HEK293 (cell line): Measurements from ENCODE around the gene TMEM14C.

ENCODE experiments used
- GLIS1 ChIP-seq: fragments of 450-650 bp; formaldehyde crosslinking; IDR thresholded peaks from 2 replicates; pipeline ENCODE4 v1.5.1; 2016; ENCODE audit warnings: missing biosample characterization, missing genetic modification characterization
- KLF10 ChIP-seq: fragments of 450-650 bp; IDR thresholded peaks from 2 replicates; pipeline ENCODE4 v1.5.1; 2018; ENCODE audit warnings: missing biosample characterization, mild to moderate bottlenecking, missing genetic modification characterization
- MEIS1 ChIP-seq: sonication (generic); formaldehyde crosslinking; IDR thresholded peaks from 2 replicates; pipeline ENCODE4 v1.8.1; 2022; ENCODE audit warnings: missing genetic modification reagents, mild to moderate bottlenecking, borderline replicate concordance
- SCRT2 ChIP-seq: fragments of 450-650 bp; formaldehyde crosslinking; IDR thresholded peaks from 2 replicates; pipeline ENCODE4 v1.5.1; 2016; ENCODE audit warnings: missing biosample characterization, missing genetic modification characterization
- SP2 ChIP-seq: fragments of 450-650 bp; formaldehyde crosslinking; IDR thresholded peaks from 2 replicates; pipeline ENCODE4 v1.5.1; 2016; ENCODE audit warnings: missing biosample characterization, missing genetic modification characterization
- SP7 ChIP-seq: fragments of 450-650 bp; formaldehyde crosslinking; IDR thresholded peaks from 2 replicates; pipeline ENCODE4 v1.5.1; 2016; ENCODE audit warnings: missing biosample characterization, missing genetic modification characterization
- ZBTB21 ChIP-seq: fragments of 450-650 bp; formaldehyde crosslinking; IDR thresholded peaks from 2 replicates; pipeline ENCODE4 v1.5.1; 2017; ENCODE audit warnings: missing biosample characterization, missing genetic modification characterization
- ZEB2 ChIP-seq: fragments of 450-650 bp; formaldehyde crosslinking; IDR thresholded peaks from 2 replicates; pipeline ENCODE4 v1.5.1; 2016; ENCODE audit warnings: missing biosample characterization, missing genetic modification characterization
- ZFHX2 ChIP-seq: fragments of 450-650 bp; formaldehyde crosslinking; conservative IDR thresholded peaks from 2 replicates; pipeline ENCODE4 v1.5.1; 2016; ENCODE audit warnings: missing biosample characterization, missing genetic modification characterization
- ZFP37 ChIP-seq: fragments of 450-650 bp; formaldehyde crosslinking; IDR thresholded peaks from 2 replicates; pipeline ENCODE4 v1.5.1; 2016; ENCODE audit warnings: missing biosample characterization, missing genetic modification characterization
- ZIC2 ChIP-seq: fragments of 450-650 bp; formaldehyde crosslinking; IDR thresholded peaks from 2 replicates; pipeline ENCODE4 v1.5.1; 2016; ENCODE audit warnings: missing biosample characterization, missing genetic modification characterization
- ZNF311 ChIP-seq: fragments of 450-650 bp; formaldehyde crosslinking; IDR thresholded peaks from 2 replicates; pipeline ENCODE4 v1.5.1; 2017; ENCODE audit warnings: missing biosample characterization, missing genetic modification characterization, borderline replicate concordance
- ZNF324 ChIP-seq: fragments of 450-650 bp; formaldehyde crosslinking; IDR thresholded peaks from 2 replicates; pipeline ENCODE4 v1.5.1; 2016; ENCODE audit warnings: missing biosample characterization, missing genetic modification characterization
- ZNF366 ChIP-seq: fragments of 450-650 bp; formaldehyde crosslinking; conservative IDR thresholded peaks from 2 replicates; pipeline ENCODE4 v1.5.1; 2016; ENCODE audit warnings: missing biosample characterization, missing genetic modification characterization
- ZNF416 ChIP-seq: fragments of 450-650 bp; formaldehyde crosslinking; IDR thresholded peaks from 2 replicates; pipeline ENCODE4 v1.5.1; 2016; ENCODE audit warnings: missing biosample characterization, missing genetic modification characterization
- ZNF433 ChIP-seq: fragments of 450-650 bp; formaldehyde crosslinking; IDR thresholded peaks from 2 replicates; pipeline ENCODE4 v1.5.1; 2016; ENCODE audit warnings: missing biosample characterization, missing genetic modification characterization, low read depth
- ZNF510 ChIP-seq: fragments of 450-650 bp; formaldehyde crosslinking; IDR thresholded peaks from 2 replicates; pipeline ENCODE4 v1.5.1; 2018; ENCODE audit warnings: mild to moderate bottlenecking, missing genetic modification characterization, missing biosample characterization; ENCODE audit not compliant: insufficient replicate concordance
- ZNF521 ChIP-seq: fragments of 450-650 bp; formaldehyde crosslinking; IDR thresholded peaks from 2 replicates; pipeline ENCODE4 v1.5.1; 2017; ENCODE audit warnings: missing biosample characterization, mild to moderate bottlenecking, missing genetic modification characterization
- ZNF621 ChIP-seq: fragments of 450-650 bp; formaldehyde crosslinking; IDR thresholded peaks from 2 replicates; pipeline ENCODE4 v1.5.1; 2017; ENCODE audit warnings: missing biosample characterization, missing genetic modification characterization
- ZNF629 ChIP-seq: fragments of 450-650 bp; formaldehyde crosslinking; IDR thresholded peaks from 2 replicates; pipeline ENCODE4 v1.5.1; 2017; ENCODE audit warnings: missing biosample characterization, missing genetic modification characterization
- ZNF747 ChIP-seq: fragments of 450-650 bp; formaldehyde crosslinking; IDR thresholded peaks from 2 replicates; pipeline ENCODE4 v1.5.1; 2016; ENCODE audit warnings: missing biosample characterization, missing genetic modification characterization
- ZSCAN23 ChIP-seq: fragments of 450-650 bp; formaldehyde crosslinking; IDR thresholded peaks from 2 replicates; pipeline ENCODE4 v1.5.1; 2016; ENCODE audit warnings: missing biosample characterization, missing genetic modification characterization
- ZXDB ChIP-seq: fragments of 450-650 bp; formaldehyde crosslinking; IDR thresholded peaks from 2 replicates; pipeline ENCODE4 v1.5.1; 2016; ENCODE audit warnings: missing biosample characterization, missing genetic modification characterization
- TF ChIP-seq, protein P1 (sequence below): fragments of 450-650 bp; formaldehyde crosslinking; IDR thresholded peaks from 2 replicates; pipeline ENCODE4 v1.5.1; 2016; ENCODE audit warnings: missing biosample characterization, missing genetic modification characterization
- TF ChIP-seq, protein P2 (sequence below): fragments of 450-650 bp; IDR thresholded peaks from 2 replicates; pipeline ENCODE4 v1.5.1; 2018; ENCODE audit warnings: missing biosample characterization, mild to moderate bottlenecking, missing genetic modification characterization
- TF ChIP-seq, protein P3 (sequence below): fragments of 450-650 bp; formaldehyde crosslinking; IDR thresholded peaks from 2 replicates; pipeline ENCODE4 v1.5.1; 2016; ENCODE audit warnings: missing biosample characterization, missing genetic modification characterization, low read depth
- TF ChIP-seq, protein P4 (sequence below): fragments of 450-650 bp; formaldehyde crosslinking; IDR thresholded peaks from 2 replicates; pipeline ENCODE4 v1.5.1; 2016; ENCODE audit warnings: missing biosample characterization, missing genetic modification characterization

TMEM14C gene

DNA sequence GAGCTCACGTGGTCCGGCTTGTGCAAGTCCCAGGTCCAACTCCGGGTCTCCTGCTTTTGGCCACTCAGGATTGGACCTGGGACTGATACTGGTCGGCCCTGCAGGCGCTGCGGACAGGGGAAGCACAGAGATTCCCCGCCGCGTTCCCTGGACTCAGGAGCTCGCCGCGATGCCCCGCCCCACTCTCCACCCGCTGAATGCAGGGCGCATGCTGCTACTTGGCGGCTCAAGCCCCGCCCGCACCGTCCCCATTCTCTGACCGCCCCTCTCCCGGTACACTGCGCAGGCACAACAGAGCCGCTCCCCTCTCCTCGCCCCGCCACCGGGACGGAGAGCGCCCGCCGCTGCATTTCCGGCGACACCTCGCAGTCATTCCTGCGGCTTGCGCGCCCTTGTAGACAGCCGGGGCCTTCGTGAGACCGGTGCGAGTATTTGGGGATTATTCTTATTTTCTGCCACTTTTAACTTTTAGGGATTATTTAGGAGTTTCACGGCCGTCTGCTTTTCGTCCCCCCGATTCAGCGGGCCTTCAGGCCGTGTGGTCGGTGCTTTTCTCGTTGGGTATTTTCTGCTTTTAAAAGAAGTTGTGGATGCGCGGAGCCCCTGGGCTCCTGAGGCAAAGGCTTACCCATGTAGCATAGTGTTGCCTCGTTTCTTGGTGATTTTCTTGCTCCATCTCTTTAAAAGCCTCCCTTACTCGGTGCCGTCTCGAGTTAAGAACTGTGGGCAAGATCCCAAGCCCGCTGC is at the start of gene TMEM14C (continued):
- peak; percentile 36; the same call in 1 of the 2 replicates for TF ChIP-seq KLF10 (tag by site-specific recombination)
- 0 out of 2 replicates have a peak, but pooled peaks have one; percentile 65 for TF ChIP-seq ZXDB
- TF ChIP-seq ZFHX2 (tag by site-specific recombination): no peak
- TF ChIP-seq ZEB2 (tag by site-specific recombination): peak; percentile 73
- peak; percentile 28; the same call in 1 of the 2 replicates for TF ChIP-seq GLIS1
- TF ChIP-seq, protein P1, sequence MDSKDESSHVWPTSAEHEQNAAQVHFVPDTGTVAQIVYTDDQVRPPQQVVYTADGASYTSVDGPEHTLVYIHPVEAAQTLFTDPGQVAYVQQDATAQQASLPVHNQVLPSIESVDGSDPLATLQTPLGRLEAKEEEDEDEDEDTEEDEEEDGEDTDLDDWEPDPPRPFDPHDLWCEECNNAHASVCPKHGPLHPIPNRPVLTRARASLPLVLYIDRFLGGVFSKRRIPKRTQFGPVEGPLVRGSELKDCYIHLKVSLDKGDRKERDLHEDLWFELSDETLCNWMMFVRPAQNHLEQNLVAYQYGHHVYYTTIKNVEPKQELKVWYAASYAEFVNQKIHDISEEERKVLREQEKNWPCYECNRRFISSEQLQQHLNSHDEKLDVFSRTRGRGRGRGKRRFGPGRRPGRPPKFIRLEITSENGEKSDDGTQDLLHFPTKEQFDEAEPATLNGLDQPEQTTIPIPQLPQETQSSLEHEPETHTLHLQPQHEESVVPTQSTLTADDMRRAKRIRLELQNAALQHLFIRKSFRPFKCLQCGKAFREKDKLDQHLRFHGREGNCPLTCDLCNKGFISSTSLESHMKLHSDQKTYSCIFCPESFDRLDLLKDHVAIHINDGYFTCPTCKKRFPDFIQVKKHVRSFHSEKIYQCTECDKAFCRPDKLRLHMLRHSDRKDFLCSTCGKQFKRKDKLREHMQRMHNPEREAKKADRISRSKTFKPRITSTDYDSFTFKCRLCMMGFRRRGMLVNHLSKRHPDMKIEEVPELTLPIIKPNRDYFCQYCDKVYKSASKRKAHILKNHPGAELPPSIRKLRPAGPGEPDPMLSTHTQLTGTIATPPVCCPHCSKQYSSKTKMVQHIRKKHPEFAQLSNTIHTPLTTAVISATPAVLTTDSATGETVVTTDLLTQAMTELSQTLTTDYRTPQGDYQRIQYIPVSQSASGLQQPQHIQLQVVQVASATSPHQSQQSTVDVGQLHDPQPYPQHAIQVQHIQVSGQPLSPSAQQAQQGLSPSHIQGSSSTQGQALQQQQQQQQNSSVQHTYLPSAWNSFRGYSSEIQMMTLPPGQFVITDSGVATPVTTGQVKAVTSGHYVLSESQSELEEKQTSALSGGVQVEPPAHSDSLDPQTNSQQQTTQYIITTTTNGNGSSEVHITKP (tag by site-specific recombination): peak; percentile 53
- TF ChIP-seq ZNF324 (tag by site-specific recombination): no peak
- TF ChIP-seq ZSCAN23 (tag by site-specific recombination): no peak
- no peak for TF ChIP-seq SCRT2
- no peak for TF ChIP-seq MEIS1 (CRISPR knock-in tag)
- no peak for TF ChIP-seq ZNF510 (tag by site-specific recombination)
- TF ChIP-seq, protein P2, sequence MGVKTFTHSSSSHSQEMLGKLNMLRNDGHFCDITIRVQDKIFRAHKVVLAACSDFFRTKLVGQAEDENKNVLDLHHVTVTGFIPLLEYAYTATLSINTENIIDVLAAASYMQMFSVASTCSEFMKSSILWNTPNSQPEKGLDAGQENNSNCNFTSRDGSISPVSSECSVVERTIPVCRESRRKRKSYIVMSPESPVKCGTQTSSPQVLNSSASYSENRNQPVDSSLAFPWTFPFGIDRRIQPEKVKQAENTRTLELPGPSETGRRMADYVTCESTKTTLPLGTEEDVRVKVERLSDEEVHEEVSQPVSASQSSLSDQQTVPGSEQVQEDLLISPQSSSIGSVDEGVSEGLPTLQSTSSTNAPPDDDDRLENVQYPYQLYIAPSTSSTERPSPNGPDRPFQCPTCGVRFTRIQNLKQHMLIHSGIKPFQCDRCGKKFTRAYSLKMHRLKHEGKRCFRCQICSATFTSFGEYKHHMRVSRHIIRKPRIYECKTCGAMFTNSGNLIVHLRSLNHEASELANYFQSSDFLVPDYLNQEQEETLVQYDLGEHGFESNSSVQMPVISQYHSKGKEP: peak; percentile 87; the same call in 1 of the 2 replicates
- peak; percentile 67; the same call in 1 of the 2 replicates for TF ChIP-seq ZIC2 (tag by site-specific recombination)
- TF ChIP-seq, protein P3, sequence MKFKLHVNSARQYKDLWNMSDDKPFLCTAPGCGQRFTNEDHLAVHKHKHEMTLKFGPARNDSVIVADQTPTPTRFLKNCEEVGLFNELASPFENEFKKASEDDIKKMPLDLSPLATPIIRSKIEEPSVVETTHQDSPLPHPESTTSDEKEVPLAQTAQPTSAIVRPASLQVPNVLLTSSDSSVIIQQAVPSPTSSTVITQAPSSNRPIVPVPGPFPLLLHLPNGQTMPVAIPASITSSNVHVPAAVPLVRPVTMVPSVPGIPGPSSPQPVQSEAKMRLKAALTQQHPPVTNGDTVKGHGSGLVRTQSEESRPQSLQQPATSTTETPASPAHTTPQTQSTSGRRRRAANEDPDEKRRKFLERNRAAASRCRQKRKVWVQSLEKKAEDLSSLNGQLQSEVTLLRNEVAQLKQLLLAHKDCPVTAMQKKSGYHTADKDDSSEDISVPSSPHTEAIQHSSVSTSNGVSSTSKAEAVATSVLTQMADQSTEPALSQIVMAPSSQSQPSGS (tag by site-specific recombination): no peak
- no peak for TF ChIP-seq ZNF416 (tag by site-specific recombination)
- TF ChIP-seq ZNF629: peak; percentile 39; the same call in 1 of the 2 replicates
- no peak for TF ChIP-seq ZNF311 (tag by site-specific recombination)
- TF ChIP-seq, protein P4, sequence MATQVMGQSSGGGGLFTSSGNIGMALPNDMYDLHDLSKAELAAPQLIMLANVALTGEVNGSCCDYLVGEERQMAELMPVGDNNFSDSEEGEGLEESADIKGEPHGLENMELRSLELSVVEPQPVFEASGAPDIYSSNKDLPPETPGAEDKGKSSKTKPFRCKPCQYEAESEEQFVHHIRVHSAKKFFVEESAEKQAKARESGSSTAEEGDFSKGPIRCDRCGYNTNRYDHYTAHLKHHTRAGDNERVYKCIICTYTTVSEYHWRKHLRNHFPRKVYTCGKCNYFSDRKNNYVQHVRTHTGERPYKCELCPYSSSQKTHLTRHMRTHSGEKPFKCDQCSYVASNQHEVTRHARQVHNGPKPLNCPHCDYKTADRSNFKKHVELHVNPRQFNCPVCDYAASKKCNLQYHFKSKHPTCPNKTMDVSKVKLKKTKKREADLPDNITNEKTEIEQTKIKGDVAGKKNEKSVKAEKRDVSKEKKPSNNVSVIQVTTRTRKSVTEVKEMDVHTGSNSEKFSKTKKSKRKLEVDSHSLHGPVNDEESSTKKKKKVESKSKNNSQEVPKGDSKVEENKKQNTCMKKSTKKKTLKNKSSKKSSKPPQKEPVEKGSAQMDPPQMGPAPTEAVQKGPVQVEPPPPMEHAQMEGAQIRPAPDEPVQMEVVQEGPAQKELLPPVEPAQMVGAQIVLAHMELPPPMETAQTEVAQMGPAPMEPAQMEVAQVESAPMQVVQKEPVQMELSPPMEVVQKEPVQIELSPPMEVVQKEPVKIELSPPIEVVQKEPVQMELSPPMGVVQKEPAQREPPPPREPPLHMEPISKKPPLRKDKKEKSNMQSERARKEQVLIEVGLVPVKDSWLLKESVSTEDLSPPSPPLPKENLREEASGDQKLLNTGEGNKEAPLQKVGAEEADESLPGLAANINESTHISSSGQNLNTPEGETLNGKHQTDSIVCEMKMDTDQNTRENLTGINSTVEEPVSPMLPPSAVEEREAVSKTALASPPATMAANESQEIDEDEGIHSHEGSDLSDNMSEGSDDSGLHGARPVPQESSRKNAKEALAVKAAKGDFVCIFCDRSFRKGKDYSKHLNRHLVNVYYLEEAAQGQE (tag by site-specific recombination): peak; percentile 48; the same call in 1 of the 2 replicates
- no peak for TF ChIP-seq ZBTB21 (tag by site-specific recombination)
- no peak for TF ChIP-seq ZNF621 (tag by site-specific recombination)
- TF ChIP-seq SP2 (tag by site-specific recombination): peak; percentile 98
- TF ChIP-seq ZNF521 (tag by site-specific recombination): no peak
- TF ChIP-seq SP7 (tag by site-specific recombination): peak; percentile 43; the same call in 1 of the 2 replicates
- TF ChIP-seq ZNF366: no peak
- no peak for TF ChIP-seq ZNF747 (tag by site-specific recombination)
- TF ChIP-seq ZNF433 (tag by site-specific recombination): no peak
- TF ChIP-seq ZFP37 (tag by site-specific recombination): no peak; the same call in 1 of the 2 replicates
